IPS DF 19.7 (cell line): Measurements from ENCODE around the gene BEX1.
"Not testable (repeated sequence)": the region's sequence is repeated elsewhere in the genome, so short reads cannot be mapped to it uniquely, and the experiment has no call there.

Experiments used
- DNase-seq: peaks from one replicate; pipeline ENCODE4 v3.0.0-alpha.2; 2013; ENCODE audit warnings: low read depth, low spot score

The BEX1 gene

GRCh38 chrX:103063918-103064434, at the start of gene BEX1:
TSS of gene BEX1 (minus strand) at chrX:103064171. CDS start at chrX:103063274, 897 bp downstream.
- no peak for DNase-seq

- not testable (repeated sequence) for DNase-seq
These were observed 45.5 kb upstream of the BEX1 start for GRCh38 chrX:103109497-103109896.

GRCh38 chrX:103107836-103108235, 43.9 kb upstream of the BEX1 start:
- DNase-seq, result no peak

- not testable (repeated sequence) for DNase-seq
These were observed 43.3 kb upstream of the BEX1 start for GRCh38 chrX:103107227-103107737.

GRCh38 chrX:103104370-103104769, 40.4 kb upstream of the BEX1 start:
- DNase-seq, result not testable (repeated sequence)

GRCh38 chrX:103103866-103104265, 39.9 kb upstream of the BEX1 start:
- not testable (repeated sequence) for DNase-seq

- DNase-seq, result no peak
These were observed 37.5 kb upstream of the BEX1 start for GRCh38 chrX:103101299-103102042.

- DNase-seq, result no peak
These were observed 36.5 kb upstream of the BEX1 start for GRCh38 chrX:103100484-103100883.

GRCh38 chrX:103099691-103100090, 35.7 kb upstream of the BEX1 start:
- DNase-seq, result no peak

- no peak for DNase-seq
These were observed 34.5 kb upstream of the BEX1 start for GRCh38 chrX:103098488-103098887.

- no peak for DNase-seq
These were observed 29.0 kb upstream of the BEX1 start, which contains the start of gene NXF3 for GRCh38 chrX:103092942-103093341. TSS of gene NXF3 (minus strand) at chrX:103093143. CDS start at chrX:103093023, 120 bp downstream.

GRCh38 chrX:103081051-103081450, 17.1 kb upstream of the BEX1 start:
- DNase-seq, result no peak

GRCh38 chrX:103073467-103073866, 9.5 kb upstream of the BEX1 start:
- DNase-seq, result no peak

GRCh38 chrX:103066606-103067005, 2.6 kb upstream of the BEX1 start:
- no peak for DNase-seq

- DNase-seq, result no peak
These were observed 653 bp downstream of the BEX1 start for GRCh38 chrX:103063191-103063845.

GRCh38 chrX:103061486-103061885, 2.5 kb downstream of the BEX1 start:
- DNase-seq, result no peak

GRCh38 chrX:103056902-103057301, 7.1 kb downstream of the BEX1 start:
- no peak for DNase-seq

- DNase-seq, result no peak
These were observed 11.3 kb downstream of the BEX1 start for GRCh38 chrX:103052625-103053024.

- DNase-seq, result no peak
These were observed 12.6 kb downstream of the BEX1 start for GRCh38 chrX:103051260-103051789.

- DNase-seq, result not testable (repeated sequence)
These were observed 30.6 kb downstream of the BEX1 start for GRCh38 chrX:103033371-103033770.

- no peak for DNase-seq
These were observed 46.4 kb downstream of the BEX1 start for GRCh38 chrX:103017542-103017941.

- no peak for DNase-seq
These were observed 51.0 kb downstream of the BEX1 start for GRCh38 chrX:103012945-103013344.
